GM12892 (cell line): ENCODE data around the gene C1QL4.

ENCODE experiments used
- POLR2A ChIP-seq: IDR thresholded peaks from 2 replicates; pipeline ENCODE4 v1.6.1; 2011; ENCODE audit warnings: low read depth, low read length, control low read depth
- POLR2AphosphoS5 ChIP-seq: IDR thresholded peaks from 2 replicates; pipeline ENCODE4 v1.6.1; 2011; ENCODE audit warnings: low read depth, low read length, control low read depth

DNA sequence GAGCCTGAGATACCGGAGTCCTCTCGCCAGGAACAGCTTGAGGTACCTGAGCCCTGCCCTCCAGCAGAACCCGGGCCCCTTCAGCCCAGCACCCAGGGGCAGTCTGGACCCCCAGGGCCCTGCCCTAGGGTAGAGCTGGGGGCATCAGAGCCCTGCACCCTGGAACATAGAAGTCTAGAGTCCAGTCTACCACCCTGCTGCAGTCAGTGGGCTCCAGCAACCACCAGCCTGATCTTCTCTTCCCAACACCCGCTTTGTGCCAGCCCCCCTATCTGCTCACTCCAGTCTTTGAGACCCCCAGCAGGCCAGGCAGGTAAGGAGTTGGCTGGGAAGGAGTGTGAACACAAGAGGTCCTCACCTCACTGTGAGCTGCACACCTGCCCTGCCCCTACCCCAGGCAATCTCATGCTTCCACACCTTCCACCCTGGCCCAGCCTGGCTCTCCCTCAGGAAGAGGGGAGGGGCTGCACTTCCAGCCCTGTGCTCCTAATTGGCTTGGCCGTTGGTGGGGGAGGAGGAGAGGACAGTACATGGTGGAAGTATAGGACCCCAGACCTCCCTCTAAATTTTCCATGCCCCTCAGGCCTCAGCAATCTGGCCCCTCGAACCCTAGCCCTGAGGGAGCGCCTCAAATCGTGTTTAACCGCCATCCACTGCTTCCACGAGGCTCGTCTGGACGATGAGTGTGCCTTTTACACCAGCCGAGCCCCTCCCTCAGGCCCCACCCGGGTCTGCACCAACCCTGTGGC lies 6.2 kb downstream of the C1QL4 start:
- TF ChIP-seq POLR2A (no peak), POLR2AphosphoS5 (no peak)
